GM18505 (cell line): Measurements from ENCODE around the gene KRT74.

Source experiments
- ATAC-seq: cut with Tn5 transposase; IDR thresholded peaks from one replicate; pipeline ENCODE4 v1.9.1; 2021; ENCODE audit not compliant: unreplicated experiment
- POLR2A ChIP-seq: IDR thresholded peaks from 4 replicates; pipeline ENCODE4 v1.6.1; 2011; ENCODE audit warnings: borderline replicate concordance; ENCODE audit not compliant: insufficient read depth, insufficient read length; ENCODE audit errors: extremely low read depth

The KRT74 gene

GRCh38 chr12:52533686-52534470 is 39.8 kb downstream of the KRT74 start:
- TF ChIP-seq POLR2A, result no peak
- ATAC-seq, result no peak

GRCh38 chr12:52532636-52533035 is 41.0 kb downstream of the KRT74 start:
- TF ChIP-seq POLR2A, result no peak
- no peak for ATAC-seq

- TF ChIP-seq POLR2A, result no peak
These were observed 41.9 kb downstream of the KRT74 start for GRCh38 chr12:52531566-52532300.

GRCh38 chr12:52530905-52531304 is 42.7 kb downstream of the KRT74 start:
- no peak for TF ChIP-seq POLR2A
- ATAC-seq, result no peak

More at GRCh38 chr12:52531566-52532300, 41.9 kb downstream of the KRT74 start:
- ATAC-seq, result no peak

- ATAC-seq, result no peak
- no peak for TF ChIP-seq POLR2A
These were observed 43.3 kb downstream of the KRT74 start for GRCh38 chr12:52530366-52530765.

GRCh38 chr12:52529846-52530245 is 43.8 kb downstream of the KRT74 start:
- no peak for ATAC-seq
- TF ChIP-seq POLR2A, result no peak

GRCh38 chr12:52529417-52529816 is 44.2 kb downstream of the KRT74 start:
- no peak for ATAC-seq
- no peak for TF ChIP-seq POLR2A

GRCh38 chr12:52528641-52529143 is 45.0 kb downstream of the KRT74 start:
- TF ChIP-seq POLR2A, result no peak

GRCh38 chr12:52527121-52527800 is 46.4 kb downstream of the KRT74 start:
- TF ChIP-seq POLR2A, result no peak
- no peak for ATAC-seq

More at GRCh38 chr12:52528641-52529143, 45.0 kb downstream of the KRT74 start:
- no peak for ATAC-seq

- TF ChIP-seq POLR2A, result no peak
These were observed 47.1 kb downstream of the KRT74 start for GRCh38 chr12:52526511-52526951.

GRCh38 chr12:52525661-52526499 is 47.8 kb downstream of the KRT74 start:
- ATAC-seq, result no peak
- TF ChIP-seq POLR2A, result no peak

More at GRCh38 chr12:52526511-52526951, 47.1 kb downstream of the KRT74 start:
- no peak for ATAC-seq

- TF ChIP-seq POLR2A, result no peak
- no peak for ATAC-seq
These were observed 48.6 kb downstream of the KRT74 start for GRCh38 chr12:52524898-52525591.
